Measurements from ENCODE around the gene CHRD.

- TF ChIP-seq CTCF (IDR thresholded peaks at IDR 0.05), result peak in 1 of 5 experiments; percentile 35
- TF ChIP-seq POLR2A (IDR thresholded peaks at IDR 0.05), result peak; percentile 88 to 97
- peak; percentile 89 to 96 for TF ChIP-seq EP300 (IDR thresholded peaks at IDR 0.05)
Observed at GRCh38 chr3:184335661-184336546, 44.0 kb upstream of the CHRD start.

All from tibial nerve (tissue), 4 donors.